ENCODE results near the gene MEF2D.

- TF ChIP-seq CTCF (IDR thresholded peaks at IDR 0.05) (no peak), POLR2A (IDR thresholded peaks at IDR 0.05) (no peak)
These were observed 23.9 kb upstream of the MEF2D start for GRCh38 chr1:156524481-156524869.

Data from suprapubic skin (tissue), 3 donors.